Panc1 (cell line): ENCODE measurements around the gene PTPN11. TPM values are rescaled to one million over a fixed set of nuclear protein-coding genes. Genes with fewer than 3 reads are reported as not detected.

ENCODE experiments used
- ATAC-seq: fragments of 200-7000 bp; cut with Tn5 transposase; 2 replicates; pipeline ENCODE4 v1.9.1; 2020; ENCODE audit warnings: mild to moderate bottlenecking, moderate library complexity
- BruUV-seq: library from RNA; stranded (reverse); fragments of 400-500 nt; replicated peaks from 2 replicates; lab custom pipeline; 2021; lab: Mats Ljungman, UMichigan
- CTCF ChIA-PET: fragments of 300-600 bp; sonication (Branson Sonifier 250); formaldehyde crosslinking; loops from one replicate; lab custom pipeline; 2022; ENCODE audit warnings: antibody characterized with exemption; lab: Charles Lee
- POLR2A ChIA-PET: fragments of 300-600 bp; sonication (Branson Sonifier 250); formaldehyde crosslinking; loops from one replicate; lab custom pipeline; 2022; ENCODE audit warnings: antibody characterized with exemption; lab: Charles Lee
- DNase-seq: peaks from one replicate; pipeline ENCODE4 v3.0.0-alpha.2; 2010; ENCODE audit warnings: low read depth, low spot score
- H3K27ac ChIP-seq: 2 replicates; pipeline ENCODE4 v1.5.1; 2011; ENCODE audit warnings: mild to moderate bottlenecking, low read length, inconsistent platforms
- H3K27me3 ChIP-seq: fragments of 200-500 bp; sonication (Bioruptor generic); 2 replicates; pipeline ENCODE4 v1.6.0; 2014; ENCODE audit warnings: low read length, inconsistent platforms; ENCODE audit not compliant: control insufficient read depth, insufficient read depth
- H3K36me3 ChIP-seq: fragments of 200-500 bp; sonication (Bioruptor generic); 2 replicates; pipeline ENCODE4 v1.5.1; 2014; ENCODE audit warnings: inconsistent platforms, mild to moderate bottlenecking, low read length, moderate library complexity; ENCODE audit not compliant: control insufficient read depth, insufficient read depth
- H3K4me1 ChIP-seq: 2 replicates; pipeline ENCODE4 v1.5.1; 2011; ENCODE audit warnings: inconsistent platforms, mild to moderate bottlenecking, low read length, moderate library complexity; ENCODE audit not compliant: control insufficient read depth, insufficient read depth
- H3K4me3 ChIP-seq, 2 experiments: 2 replicates each; pipeline ENCODE4 v1.5.1; 2011 to 2012; ENCODE audit warnings: low read depth in 2 of 2, low read length in 2 of 2, mild to moderate bottlenecking in 2 of 2, inconsistent platforms in 1 of 2, moderate library complexity in 1 of 2
- H3K9me3 ChIP-seq: fragments of 200-500 bp; sonication (Bioruptor generic); 2 replicates; pipeline ENCODE4 v1.5.1; 2014; ENCODE audit warnings: low read depth, mild to moderate bottlenecking, inconsistent platforms, low read length, moderate library complexity; ENCODE audit not compliant: control insufficient read depth, insufficient read depth
- CTCF ChIP-seq: fragments of 450-650 bp; IDR thresholded peaks from 2 replicates; pipeline ENCODE4 v1.5.1; 2017; ENCODE audit warnings: mild to moderate bottlenecking
- POLR2AphosphoS5 ChIP-seq: IDR thresholded peaks from 2 replicates; pipeline ENCODE4 v1.6.1; 2012; ENCODE audit warnings: mild to moderate bottlenecking, low read depth, low read length, moderate library complexity
- REST ChIP-seq, 2 experiments: IDR thresholded peaks; 2 replicates each; pipeline ENCODE4 v1.6.1; 2011 to 2012; ENCODE audit warnings: low read depth in 2 of 2, control low read depth in 1 of 2, low read length in 1 of 2, mild to moderate bottlenecking in 1 of 2, moderate library complexity in 1 of 2; ENCODE audit not compliant: insufficient read depth in 1 of 2
- SIN3A ChIP-seq: IDR thresholded peaks from 2 replicates; pipeline ENCODE4 v1.6.1; 2012; ENCODE audit warnings: low read depth, mild to moderate bottlenecking, low read length, moderate library complexity, borderline replicate concordance; ENCODE audit not compliant: insufficient read depth
- TCF7L2 ChIP-seq: IDR thresholded peaks from 2 replicates; pipeline ENCODE4 v1.6.1; 2011; ENCODE audit warnings: mild to moderate bottlenecking, low read depth, low read length, inconsistent platforms
- in situ Hi-C: cut with HindIII; loops from 2 replicates; pipeline ENCODE4 v1.10.0; 2016; ENCODE audit warnings: low sequenced_read_pairs, low pct_unique_long_range_greater_than_20kb
- intact Hi-C: fragments of 100-400 bp; cut with micrococcal nuclease; formaldehyde crosslinking; loops from one replicate; pipeline ENCODE4 v1.10.0; 2022; ENCODE audit not compliant: unreplicated experiment
- total RNA-seq: library from RNA; stranded (reverse); gene quantifications from one replicate; pipeline ENCODE4 v1.2.1, GENCODE V29; 2021; ENCODE audit not compliant: unreplicated experiment

The PTPN11 gene
- total RNA-seq, 1 experiment from 2014 or later, result 139 TPM

GRCh38 chr12:112486361-112486760 is 67.6 kb downstream of the PTPN11 start:
- peaks cover 5% of the 10 kb centered on the region for H3K36me3 ChIP-seq
- no peak overlapping the region for H3K27ac ChIP-seq
- H3K4me1 ChIP-seq, result no peaks in the 10 kb centered on the region
- intact Hi-C loops (no loop called here), in situ Hi-C loops (no loop called here)
- ATAC-seq, result no peak
- H3K27me3 ChIP-seq, result no peaks in the 10 kb centered on the region
- no peaks in the 10 kb centered on the region for H3K9me3 ChIP-seq
- BruUV-seq, result no TSS peak
- DNase-seq, result no peak
- no peak for TF ChIP-seq POLR2AphosphoS5
- POLR2A ChIA-PET, result no interaction called here
- H3K4me3 ChIP-seq, result no peak overlapping the region
- CTCF ChIA-PET, result no interaction called here

- peaks cover 5% of the 10 kb centered on the region for H3K36me3 ChIP-seq
- no peaks in the 10 kb centered on the region for H3K9me3 ChIP-seq
- DNase-seq (no peak), ATAC-seq (no peak)
- BruUV-seq, result no TSS peak
- no peak overlapping the region for H3K27ac ChIP-seq
- H3K27me3 ChIP-seq, result no peaks in the 10 kb centered on the region
- no peak overlapping the region for H3K4me3 ChIP-seq
- intact Hi-C loops (no loop called here), in situ Hi-C loops (no loop called here)
- ChIA-PET POLR2A (no interaction called here), CTCF (no interaction called here)
- no peaks in the 10 kb centered on the region for H3K4me1 ChIP-seq
- TF ChIP-seq CTCF, result no peak
- TF ChIP-seq TCF7L2, result no peak
- no peak for TF ChIP-seq SIN3A
- no peak for TF ChIP-seq POLR2AphosphoS5
These were observed 69.6 kb downstream of the PTPN11 start for GRCh38 chr12:112488257-112488876.

GRCh38 chr12:112489456-112489855 is 70.7 kb downstream of the PTPN11 start:
- no peak for ATAC-seq
- peaks cover 5% of the 10 kb centered on the region for H3K36me3 ChIP-seq
- in situ Hi-C loops, result no loop called here

More at GRCh38 chr12:112489456-112489855, 70.7 kb downstream of the PTPN11 start:
- no peak overlapping the region for H3K4me3 ChIP-seq
- no peaks in the 10 kb centered on the region for H3K4me1 ChIP-seq
- TF ChIP-seq REST (IDR thresholded peaks at IDR 0.05; ENCODE audit: insufficient read depth in 1 of 2, low read depth in 2 of 2, low read length in 1 of 2) (no peak), SIN3A (no peak), POLR2AphosphoS5 (no peak), TCF7L2 (no peak), CTCF (no peak)
- no TSS peak for BruUV-seq
- CTCF ChIA-PET, result no interaction called here
- no peaks in the 10 kb centered on the region for H3K27me3 ChIP-seq
- POLR2A ChIA-PET, result interaction anchor here (0.9 kb wide), 1 partner anchor 70 kb away, joined by 3 read pairs; no protein-coding TSS in a partner anchor
- no peak overlapping the region for H3K27ac ChIP-seq
- DNase-seq, result no peak
- intact Hi-C loops, result no loop called here
- H3K9me3 ChIP-seq, result no peaks in the 10 kb centered on the region
